HCT116 (cell line): ENCODE measurements around the gene IQCK.

Experiments used
- ATF3 ChIP-seq: IDR thresholded peaks from 2 replicates; pipeline ENCODE4 v1.6.1; 2012
- CTCF ChIP-seq, 3 experiments: fragments of 200-600 bp in 1 of 3; sonication (generic) in 1 of 3; IDR thresholded peaks in 2 of 3; conservative IDR thresholded peaks in 1 of 3; 2 replicates each; pipeline ENCODE4 v1.5.1; 2012 to 2017; ENCODE audit warnings: low read depth in 2 of 3, low read length in 2 of 3, antibody characterized with exemption in 1 of 3, borderline replicate concordance in 1 of 3, control low read depth in 1 of 3, mild to moderate bottlenecking in 1 of 3, mixed read lengths in 1 of 3, mixed run types in 1 of 3, moderate library complexity in 1 of 3; ENCODE audit not compliant: insufficient read depth in 1 of 3
- EZH2 ChIP-seq: fragments of 200-600 bp; sonication (generic); IDR thresholded peaks from 2 replicates; pipeline ENCODE4 v1.6.1; 2017; ENCODE audit warnings: antibody characterized with exemption, mixed run types
- EZH2phosphoT487 ChIP-seq: fragments of 200-600 bp; IDR thresholded peaks from 2 replicates; pipeline ENCODE4 v1.6.1; 2018; ENCODE audit warnings: antibody characterized with exemption, borderline replicate concordance
- FOSL1 ChIP-seq: IDR thresholded peaks from 2 replicates; pipeline ENCODE4 v1.6.1; 2012; ENCODE audit warnings: low read depth
- MAX ChIP-seq: IDR thresholded peaks from 2 replicates; pipeline ENCODE4 v1.6.1; 2012
- POLR2A ChIP-seq: IDR thresholded peaks from 2 replicates; pipeline ENCODE4 v1.7.0; 2011; ENCODE audit warnings: borderline replicate concordance; ENCODE audit not compliant: insufficient read depth, insufficient read length; ENCODE audit errors: extremely low read depth
- POLR2AphosphoS5 ChIP-seq: IDR thresholded peaks from 2 replicates; pipeline ENCODE4 v1.6.1; 2011; ENCODE audit warnings: mild to moderate bottlenecking, low read depth, low read length, moderate library complexity
- REST ChIP-seq: IDR thresholded peaks from 2 replicates; pipeline ENCODE4 v1.6.1; 2012; ENCODE audit warnings: low read depth
- SIN3A ChIP-seq: IDR thresholded peaks from 2 replicates; pipeline ENCODE4 v1.6.1; 2012; ENCODE audit warnings: low read depth
- YY1 ChIP-seq: IDR thresholded peaks from 2 replicates; pipeline ENCODE4 v1.6.1; 2011; ENCODE audit warnings: low read length, low read depth, moderate library complexity, mild to moderate bottlenecking; ENCODE audit not compliant: insufficient replicate concordance; ENCODE audit errors: extremely low read depth

- TF ChIP-seq CTCF (IDR thresholded peaks at IDR 0.05 in 2 of 3, conservative IDR thresholded peaks at IDR 0.05 in 1 of 3; ENCODE audit: borderline replicate concordance in 1 of 3, insufficient read depth in 1 of 3, low read depth in 2 of 3, low read length in 2 of 3) (no peak), ATF3 (no peak), POLR2AphosphoS5 (no peak), EZH2phosphoT487 (no peak), EZH2 (no peak), POLR2A (no peak), REST (no peak), FOSL1 (no peak), YY1 (no peak), MAX (no peak), SIN3A (no peak)
These were observed 117.9 kb downstream of the IQCK start for GRCh38 chr16:19835968-19836421.
